Neural cell (in vitro differentiated cells): ENCODE results near the gene TLR6.

ENCODE experiments used
- CTCF ChIP-seq: fragments of 450-650 bp; IDR thresholded peaks from 2 replicates; pipeline ENCODE4 v1.5.1; 2014; ENCODE audit warnings: antibody characterized with exemption, mild to moderate bottlenecking, moderate library complexity; ENCODE audit not compliant: poor library complexity, severe bottlenecking
- EZH2 ChIP-seq: fragments of 200-600, 300-800 bp; shearing (Covaris generic), sonication (generic); IDR thresholded peaks from 2 replicates; pipeline ENCODE4 v1.6.1; 2014; ENCODE audit warnings: antibody characterized with exemption, low read length, borderline replicate concordance, mild to moderate bottlenecking; ENCODE audit not compliant: insufficient read depth, poor library complexity, severe bottlenecking
- POLR2AphosphoS5 ChIP-seq: IDR thresholded peaks from 2 replicates; pipeline ENCODE4 v1.6.1; 2012
- RAD21 ChIP-seq: fragments of 450-650 bp; conservative IDR thresholded peaks from 2 replicates; pipeline ENCODE4 v1.6.1; 2014; ENCODE audit warnings: antibody characterized with exemption, mild to moderate bottlenecking, moderate library complexity

DNA sequence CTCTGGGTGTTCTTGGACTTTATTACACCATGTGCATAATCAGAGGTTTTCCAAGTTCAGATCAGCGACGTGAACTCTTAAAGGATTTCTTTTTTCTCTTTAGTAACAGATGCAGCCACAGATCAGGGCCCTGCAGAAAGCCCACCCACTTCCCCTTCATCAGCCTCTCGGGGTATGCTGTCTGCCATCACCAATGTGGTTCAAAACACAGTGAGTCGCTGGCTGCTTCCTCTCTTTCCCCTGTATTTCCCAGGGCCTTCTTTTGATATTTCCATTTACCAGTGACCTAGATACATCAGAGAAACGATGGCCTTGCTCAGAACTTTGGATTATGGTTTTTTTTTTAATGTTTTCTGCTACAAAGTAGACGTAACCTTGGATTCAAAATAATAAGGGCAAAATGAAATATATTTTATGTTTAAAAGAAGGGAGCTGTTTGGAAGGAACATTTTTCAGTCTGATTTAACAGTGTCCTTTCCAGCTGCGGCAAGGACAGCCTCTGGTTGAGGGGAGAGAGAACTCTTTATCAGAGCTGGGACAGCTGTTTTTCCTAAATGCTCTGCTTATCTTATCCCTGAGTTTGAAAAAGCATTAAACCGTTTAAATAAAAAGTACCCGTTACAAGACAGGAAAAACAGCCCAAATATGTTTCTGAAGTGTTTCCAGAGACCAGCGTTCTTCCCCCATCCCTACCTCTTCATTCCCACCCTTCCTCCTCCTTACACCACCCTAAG is 49.2 kb upstream of the TLR6 start:
- no peak for TF ChIP-seq RAD21
- no peak for TF ChIP-seq CTCF
- no peak for TF ChIP-seq POLR2AphosphoS5
- no peak for TF ChIP-seq EZH2
